GM18858 (cell line): ENCODE measurements around the gene FKBP6.
"Not testable (repeated sequence)": the region's sequence is repeated elsewhere in the genome, so short reads cannot be mapped to it uniquely, and the experiment has no call there.

ENCODE experiments used
- ATAC-seq: cut with Tn5 transposase; IDR thresholded peaks from one replicate; pipeline ENCODE4 v1.9.1; 2021; ENCODE audit not compliant: unreplicated experiment

FKBP6 gene

GRCh38 chr7:73323434-73324080 lies 4.4 kb upstream of the FKBP6 start:
- not testable (repeated sequence) for ATAC-seq

GRCh38 chr7:73324081-73324845 lies 3.7 kb upstream of the FKBP6 start:
- ATAC-seq, result not testable (repeated sequence)

GRCh38 chr7:73325424-73325823 lies 2.5 kb upstream of the FKBP6 start:
- ATAC-seq, result not testable (repeated sequence)

- not testable (repeated sequence) for ATAC-seq
Observed at GRCh38 chr7:73327449-73327848, 512 bp upstream of the FKBP6 start.

DNA sequence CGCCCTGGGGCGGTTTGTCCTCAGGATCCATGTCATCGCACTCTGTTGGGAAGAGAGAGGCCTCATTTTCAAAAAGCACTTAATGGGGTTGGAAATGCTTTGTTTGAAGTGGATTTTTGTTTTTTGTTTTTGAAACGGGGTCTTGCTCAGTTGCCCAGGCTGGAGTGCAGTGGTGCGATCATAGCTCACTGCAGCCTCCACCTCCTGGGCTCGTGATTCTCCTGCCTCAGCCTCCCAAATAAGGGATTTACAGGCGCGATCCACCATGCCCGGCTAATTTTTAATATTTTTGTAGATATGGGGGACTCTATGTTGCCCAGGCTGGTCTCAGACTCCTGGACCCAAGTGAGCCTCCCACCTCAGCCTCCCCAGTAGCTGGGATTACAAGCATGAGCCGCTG lies 735 bp downstream of the FKBP6 start:
- ATAC-seq, result no peak

DNA sequence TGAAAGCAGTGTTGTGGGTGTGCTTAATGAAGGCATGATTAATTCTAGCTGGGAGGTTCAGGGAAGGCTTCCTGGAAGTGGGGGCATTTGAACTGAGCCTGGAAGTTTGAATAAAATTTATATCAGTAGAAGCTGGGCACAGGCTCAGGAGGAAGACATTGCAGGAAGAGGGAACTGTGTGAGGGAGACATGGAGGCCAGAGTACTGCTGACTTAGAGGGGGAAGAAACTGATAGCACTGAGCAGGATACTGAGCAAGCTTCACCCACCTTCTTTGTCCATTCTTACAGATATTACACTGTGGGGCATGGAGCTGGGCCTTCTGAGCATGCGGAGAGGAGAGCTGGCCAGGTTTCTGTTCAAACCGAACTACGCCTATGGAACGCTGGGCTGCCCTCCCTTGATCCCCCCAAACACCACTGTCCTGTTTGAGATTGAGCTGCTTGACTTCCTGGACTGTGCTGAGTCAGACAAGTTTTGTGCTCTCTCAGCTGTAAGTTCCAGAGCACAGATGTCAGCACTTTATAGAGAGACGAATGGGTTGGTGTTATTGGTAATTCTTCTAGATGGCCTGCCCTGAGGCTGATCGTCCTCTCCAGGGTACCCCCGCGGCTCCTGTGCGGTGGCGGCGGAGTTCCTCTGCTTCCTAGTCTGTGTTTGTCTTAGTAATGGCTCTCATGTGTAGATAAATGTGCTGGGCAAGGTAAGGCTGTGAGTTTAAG lies 2.1 kb downstream of the FKBP6 start:
- no peak for ATAC-seq

GRCh38 chr7:73330772-73331171 lies 2.8 kb downstream of the FKBP6 start:
- no peak for ATAC-seq

DNA sequence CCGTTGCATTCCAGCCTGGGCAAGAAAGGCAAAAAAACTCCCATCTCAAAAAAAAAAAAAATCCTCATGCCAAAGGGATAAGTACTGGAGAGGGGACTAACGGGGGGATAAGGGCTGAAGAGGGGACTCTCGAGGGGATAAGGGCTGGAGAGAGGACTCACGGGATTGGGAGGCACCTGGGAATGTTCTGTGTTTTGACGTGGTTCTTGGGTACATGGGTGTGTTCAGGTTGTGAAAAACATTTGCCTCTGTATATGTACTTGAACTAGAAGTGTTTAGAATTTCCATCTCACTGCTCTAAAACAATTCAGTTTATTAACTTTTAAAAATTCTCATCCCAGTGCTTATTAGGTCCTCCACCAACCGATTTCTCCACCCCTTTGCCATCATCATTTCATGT lies 4.5 kb downstream of the FKBP6 start:
- no peak for ATAC-seq

GRCh38 chr7:73338321-73338720 lies 10.4 kb downstream of the FKBP6 start:
- no peak for ATAC-seq

DNA sequence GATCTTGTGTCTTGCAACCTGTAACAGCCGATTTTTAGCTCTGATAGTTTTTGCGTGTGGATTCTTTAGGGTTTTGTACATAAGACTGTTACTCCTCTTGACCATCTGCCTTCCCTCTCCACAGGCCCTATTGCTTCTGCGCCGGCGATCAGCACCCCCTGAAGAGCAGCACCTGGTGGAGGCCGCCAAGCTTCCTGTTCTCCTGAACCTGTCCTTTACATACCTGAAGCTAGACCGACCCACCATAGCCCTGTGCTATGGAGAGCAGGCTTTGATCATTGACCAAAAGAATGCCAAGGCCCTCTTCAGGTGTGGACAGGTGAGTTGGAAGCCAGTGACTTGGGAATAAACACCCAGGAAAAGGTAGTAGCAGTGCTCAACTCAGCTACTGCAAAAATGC lies 12.6 kb downstream of the FKBP6 start:
- ATAC-seq, result no peak

- ATAC-seq, result no peak
Observed at GRCh38 chr7:73341877-73342276, 13.9 kb downstream of the FKBP6 start.

- ATAC-seq, result no peak
Observed at GRCh38 chr7:73342645-73343044, 14.7 kb downstream of the FKBP6 start.

- ATAC-seq, result no peak
Observed at GRCh38 chr7:73343671-73344380, 15.9 kb downstream of the FKBP6 start.

DNA sequence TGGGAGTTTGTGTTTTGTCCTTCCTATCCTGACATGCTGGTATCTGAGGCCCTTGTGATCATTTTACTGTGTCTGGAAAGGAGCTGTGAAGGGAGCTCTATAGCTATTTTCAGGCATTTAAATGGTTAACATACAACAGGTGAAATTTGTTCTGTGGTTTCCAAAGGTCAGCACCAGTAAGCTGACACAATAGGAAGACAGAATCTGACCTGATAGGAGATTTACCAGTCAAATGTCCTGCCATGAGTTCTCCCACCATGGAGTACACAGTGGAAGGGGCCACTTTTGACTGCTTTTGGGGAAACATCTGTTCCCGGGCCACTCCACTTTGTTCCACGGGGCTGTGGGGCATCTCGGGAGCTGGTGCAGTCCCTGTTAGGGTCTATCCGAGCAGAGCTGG lies 17.6 kb downstream of the FKBP6 start:
- ATAC-seq, result no peak

- no peak for ATAC-seq
Observed at GRCh38 chr7:73345951-73346350, 18.0 kb downstream of the FKBP6 start.

DNA sequence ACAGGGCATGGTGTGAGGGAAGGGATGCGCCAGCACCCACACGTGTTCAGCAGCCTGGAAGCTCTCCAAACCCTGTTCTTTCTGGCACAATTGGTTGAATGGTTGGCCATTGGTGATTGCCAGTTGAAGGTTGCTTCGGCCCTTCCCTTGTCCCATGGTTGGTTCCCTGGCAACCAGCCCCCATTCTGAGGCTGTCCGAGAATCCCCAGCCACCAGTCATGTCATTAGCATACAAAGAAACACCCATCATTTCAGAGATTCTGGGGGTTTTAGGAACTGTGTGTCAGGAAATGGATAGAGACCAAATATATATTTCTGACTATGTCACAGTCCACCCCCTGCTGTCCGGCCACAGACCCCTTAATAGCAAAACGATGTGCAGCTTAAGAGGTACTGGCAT lies 21.8 kb downstream of the FKBP6 start:
- ATAC-seq, result no peak

GRCh38 chr7:73350306-73351068 lies 22.5 kb downstream of the FKBP6 start:
- no peak for ATAC-seq

- ATAC-seq, result no peak
Observed at GRCh38 chr7:73351447-73352167, 23.6 kb downstream of the FKBP6 start.

- ATAC-seq, result no peak
Observed at GRCh38 chr7:73352784-73353183, 24.8 kb downstream of the FKBP6 start.

- no peak for ATAC-seq
Observed at GRCh38 chr7:73353243-73353642, 25.3 kb downstream of the FKBP6 start.
